Heart left ventricle (tissue), 16 donors: ENCODE data around the gene OS9. TPM values are rescaled to one million over a fixed set of nuclear protein-coding genes. Genes with fewer than 3 reads are reported as not detected.
A peak's percentile ranks its signal among the peaks of the same experiment; 100 is the strongest.

Source experiments
- ATAC-seq, 4 donors: fragments of 200-7000 bp; cut with Tn5 transposase; one replicate each; pipeline ENCODE4 v1.9.1; 2020 to 2022; ENCODE audit warnings: moderate library complexity in 4 of 4, mild to moderate bottlenecking in 3 of 4, moderate number of reproducible peaks in 1 of 4
- DNase-seq, 5 donors: peaks; one replicate each; pipeline ENCODE4 v3.0.0-alpha.2; 2020
- H3K27ac ChIP-seq, 12 donors: fragments of 200-600 bp; sonication (generic) in 4 of 12; one replicate each; pipeline versions ENCODE4 v1.5.0 to v1.8.0; 2016 to 2022; ENCODE audit warnings: mild to moderate bottlenecking in 2 of 12
- H3K27me3 ChIP-seq, 9 donors: fragments of 200-600 bp; sonication (generic) in 2 of 9; one replicate each; pipeline versions ENCODE4 v1.5.1 to v1.8.0; 2016 to 2022; ENCODE audit warnings: mild to moderate bottlenecking in 3 of 9
- H3K36me3 ChIP-seq, 9 donors: fragments of 200-600 bp; sonication (generic) in 2 of 9; one replicate each; pipeline versions ENCODE4 v1.5.0 to v1.8.0; 2018 to 2022; ENCODE audit warnings: mild to moderate bottlenecking in 2 of 9
- H3K4me1 ChIP-seq, 12 donors: fragments of 200-600 bp; sonication (generic) in 4 of 12; one replicate each; pipeline versions ENCODE4 v1.5.0 to v1.8.0; 2016 to 2022; ENCODE audit warnings: mild to moderate bottlenecking in 3 of 12
- H3K4me3 ChIP-seq, 12 donors: fragments of 200-600 bp; sonication (generic) in 4 of 12; one replicate each; pipeline versions ENCODE4 v1.5.0 to v1.8.0; 2017 to 2022; ENCODE audit warnings: mild to moderate bottlenecking in 9 of 12, moderate library complexity in 4 of 12
- H3K9me3 ChIP-seq, 12 donors: fragments of 200-600 bp; sonication (generic) in 4 of 12; one replicate each; pipeline versions ENCODE4 v1.5.0 to v1.8.0; 2016 to 2022; ENCODE audit warnings: mild to moderate bottlenecking in 1 of 12
- POLR2A ChIP-seq, 2 donors: fragments of 450-650 bp; IDR thresholded peaks; one replicate each; pipeline ENCODE4 v1.6.1; 2017; ENCODE audit warnings: antibody characterized with exemption in 2 of 2, mild to moderate bottlenecking in 2 of 2, moderate library complexity in 2 of 2
- WGBS, 4 donors: extraction: QIAGEN DNeasy Blood & Tissue Kit in 2 of 4; methylation state at CpG; one replicate each; pipeline versions ENCODE4 v1.1.5 to v1.1.7; 2013 to 2018; 5-methylcytosine and 5-hydroxymethylcytosine counted together
- intact Hi-C, 10 donors: fragments of 100-400 bp; cut with DNase I; formaldehyde crosslinking; loops; one replicate each; pipeline versions ENCODE4 v1.11.1 to v1.14.2; 2022
- polyA plus RNA-seq, 2 donors: library from polyadenylated mRNA; stranded (reverse); fragments of 200-250 nt; gene quantifications; one replicate each; pipeline ENCODE4 v1.2.3, GENCODE V29; 2013
- total RNA-seq, 9 donors: library from RNA; depleted of rRNA in 2 of 9; stranded (reverse); fragments of >200 nt in 2 of 9; fragmentation: NEBNext Ultra II Directional in 3 of 9; extraction: Animal tissue kit (Norgen Biotek cat#: 25700) in 3 of 9; gene quantifications; one replicate each; pipeline versions ENCODE4 v1.1.0 to v1.2.4, GENCODE V29; 2016 to 2023
- TF ChIP-seq, protein P1 (sequence below), 12 donors: fragments of 200-600 bp; sonication (generic) in 4 of 12; IDR thresholded peaks; one replicate each; pipeline versions ENCODE4 v1.5.0 to v1.8.0; 2018 to 2022; ENCODE audit warnings: antibody characterized with exemption in 12 of 12, mild to moderate bottlenecking in 5 of 12
- donor health status: ischemic (EF 13 %, LVEDD 7.1; RV severe dilation, severe dysfunction).
- donor health status: healthy with polysubstance abuse.
- donor health status: DM: no; HTN: yes; CAD: no.
- donor health status: DM: no; HTN: no; CAD: no.
- donor health status: ischemic (EF 25% LVEDD 6.9; RV normal size, moderate dysfunction).
- donor health status: ischemic (EF 25% LVEDD 5.7; RV mildly dilated, moderate dysfunction).
- donor health status: healthy.
- donor health status: DM: yes; HTN: yes; CAD: no.
- donor health status: ischemic (EF 35%, LVEDD 5.7; RV mildly dilated, moderate dysfunction).
- donor health status: nonischemic (EF 11% LVEDD 7.7; RV severe dilation, severe dysfunction).
- donor health status: DM: yes; HTN: yes; CAD: no.
- donor health status: PGD.
- donor health status: ischemic (EF 29% LVEDD 5.4; RV normal size, mild dysfunction).
- donor health status: nonischemic (EF 23%, LVEDD 6.1; RV moderate dilation, normal function).

The OS9 gene
- total and polyA plus RNA-seq, 11 donors = 89.4 to 196 (median 130) TPM

DNA sequence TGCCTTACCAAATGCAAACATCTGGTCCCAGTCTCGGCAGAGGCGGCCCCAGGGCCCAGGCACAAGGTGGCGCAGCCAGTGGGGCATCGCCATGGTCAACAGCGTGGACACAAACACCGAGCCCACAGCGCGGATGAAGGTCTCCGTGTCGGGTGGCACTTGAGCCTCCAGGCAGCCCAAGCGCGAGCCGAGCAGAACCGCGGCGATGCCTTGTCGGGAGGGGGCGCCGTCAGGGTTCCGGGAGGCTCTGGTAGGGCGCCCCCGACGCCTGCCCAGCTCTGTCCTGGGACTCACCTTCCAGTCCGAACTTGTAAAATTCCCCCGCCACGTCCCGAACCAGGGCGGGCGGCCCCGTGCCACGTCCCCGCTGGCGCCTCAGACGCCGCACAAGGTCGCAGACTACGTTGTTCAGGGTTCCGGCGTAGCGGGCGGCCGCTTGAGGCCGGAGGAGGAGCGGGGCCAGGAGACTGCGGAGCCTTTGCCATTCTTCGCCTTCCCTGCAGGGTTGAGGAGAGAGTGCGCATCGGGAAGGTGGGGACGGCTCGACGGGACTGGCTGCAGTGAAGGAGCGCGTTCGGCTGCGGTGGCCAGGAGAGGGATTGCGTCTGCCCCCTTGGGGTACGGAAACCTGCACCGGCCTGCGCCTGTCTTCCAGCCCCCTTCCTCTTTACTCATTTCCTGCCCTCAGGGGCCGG lies 71.2 kb downstream of the OS9 start:
- H3K4me1 ChIP-seq = peaks cover 10 to 35% (median 25%) of the 10 kb centered on the region in 12 donors
- no peak overlapping the region for H3K27ac ChIP-seq
- H3K27me3 ChIP-seq = peaks cover 9 to 47% (median 37%) of the 10 kb centered on the region in 9 donors
- intact Hi-C loops = no loop called here
- TF ChIP-seq, protein P1, sequence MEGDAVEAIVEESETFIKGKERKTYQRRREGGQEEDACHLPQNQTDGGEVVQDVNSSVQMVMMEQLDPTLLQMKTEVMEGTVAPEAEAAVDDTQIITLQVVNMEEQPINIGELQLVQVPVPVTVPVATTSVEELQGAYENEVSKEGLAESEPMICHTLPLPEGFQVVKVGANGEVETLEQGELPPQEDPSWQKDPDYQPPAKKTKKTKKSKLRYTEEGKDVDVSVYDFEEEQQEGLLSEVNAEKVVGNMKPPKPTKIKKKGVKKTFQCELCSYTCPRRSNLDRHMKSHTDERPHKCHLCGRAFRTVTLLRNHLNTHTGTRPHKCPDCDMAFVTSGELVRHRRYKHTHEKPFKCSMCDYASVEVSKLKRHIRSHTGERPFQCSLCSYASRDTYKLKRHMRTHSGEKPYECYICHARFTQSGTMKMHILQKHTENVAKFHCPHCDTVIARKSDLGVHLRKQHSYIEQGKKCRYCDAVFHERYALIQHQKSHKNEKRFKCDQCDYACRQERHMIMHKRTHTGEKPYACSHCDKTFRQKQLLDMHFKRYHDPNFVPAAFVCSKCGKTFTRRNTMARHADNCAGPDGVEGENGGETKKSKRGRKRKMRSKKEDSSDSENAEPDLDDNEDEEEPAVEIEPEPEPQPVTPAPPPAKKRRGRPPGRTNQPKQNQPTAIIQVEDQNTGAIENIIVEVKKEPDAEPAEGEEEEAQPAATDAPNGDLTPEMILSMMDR (IDR thresholded peaks at IDR 0.05) = peak in 7 of 12 donors; percentile 7 to 49 (median 31)
- TF ChIP-seq POLR2A (IDR thresholded peaks at IDR 0.05) = no peak
- peaks cover 0 to 18% (median 4%) of the 10 kb centered on the region in 9 donors for H3K36me3 ChIP-seq
- 0 to 2% (median 1%) methylated on average over 4 to 60 of the region's 60 CpGs for WGBS, 4 donors
- H3K4me3 ChIP-seq = peak overlapping the region; percentile 3 to 61 (median 38)
- no peaks in the 10 kb centered on the region for H3K9me3 ChIP-seq
- DNase-seq = peak in 1 of 5 donors; percentile 75
- ATAC-seq = peak in 3 of 4 donors; percentile 33 to 57 (median 35)

DNA sequence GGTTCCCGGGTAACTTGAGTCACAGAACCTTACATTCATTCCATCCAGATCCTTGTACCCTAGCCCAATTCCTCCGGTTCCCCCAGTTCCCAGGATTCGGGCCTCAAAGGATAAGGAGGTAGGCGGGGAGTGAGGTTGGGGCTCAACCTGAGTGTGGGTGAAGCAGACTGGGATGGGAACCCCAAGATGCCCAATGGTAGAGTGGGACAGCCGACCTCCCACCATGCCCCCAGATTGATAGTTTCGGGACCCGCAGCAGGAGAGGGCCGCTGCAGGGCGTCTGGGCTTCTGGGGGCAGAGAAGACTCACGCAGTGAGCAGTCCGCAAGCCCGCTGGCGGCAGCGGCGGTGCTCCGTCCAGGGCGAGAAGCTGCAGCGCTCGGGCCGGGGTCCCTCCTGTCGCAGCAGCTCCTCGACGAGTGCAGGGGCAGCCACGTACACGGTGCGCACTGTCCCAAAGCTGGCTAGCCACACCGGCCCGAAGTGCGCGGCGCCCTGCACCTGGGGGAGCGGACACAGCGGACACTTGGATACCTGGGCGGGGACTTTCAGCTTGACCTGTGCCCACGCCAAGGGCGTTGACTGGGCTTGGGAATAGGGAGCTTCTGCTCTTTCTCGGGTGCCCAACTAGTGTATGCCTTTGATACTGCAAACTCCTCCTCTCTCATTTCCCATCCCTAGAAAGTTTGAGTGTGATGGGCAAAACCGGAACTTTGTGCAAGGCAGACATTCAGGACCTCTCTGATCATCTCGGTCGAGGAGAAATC lies 71.9 kb downstream of the OS9 start:
- ATAC-seq = peak in 2 of 4 donors; percentile 10
- DNase-seq = no peak
- H3K4me3 ChIP-seq = peak overlapping the region in 10 of 12 donors; percentile 12 to 61 (median 40)
- TF ChIP-seq POLR2A (IDR thresholded peaks at IDR 0.05) = no peak
- TF ChIP-seq, protein P1 (IDR thresholded peaks at IDR 0.05) = no peak
- peaks cover 0 to 24% (median 4%) of the 10 kb centered on the region in 9 donors for H3K36me3 ChIP-seq
- no peak overlapping the region for H3K27ac ChIP-seq
- 3 to 7% (median 4%) methylated on average over 35 to 40 of the region's 40 CpGs for WGBS, 4 donors
- intact Hi-C loops = no loop called here
- no peaks in the 10 kb centered on the region for H3K9me3 ChIP-seq
- H3K4me1 ChIP-seq = peaks cover 10 to 39% (median 27%) of the 10 kb centered on the region in 12 donors
- H3K27me3 ChIP-seq = peaks cover 9 to 47% (median 37%) of the 10 kb centered on the region in 9 donors

DNA sequence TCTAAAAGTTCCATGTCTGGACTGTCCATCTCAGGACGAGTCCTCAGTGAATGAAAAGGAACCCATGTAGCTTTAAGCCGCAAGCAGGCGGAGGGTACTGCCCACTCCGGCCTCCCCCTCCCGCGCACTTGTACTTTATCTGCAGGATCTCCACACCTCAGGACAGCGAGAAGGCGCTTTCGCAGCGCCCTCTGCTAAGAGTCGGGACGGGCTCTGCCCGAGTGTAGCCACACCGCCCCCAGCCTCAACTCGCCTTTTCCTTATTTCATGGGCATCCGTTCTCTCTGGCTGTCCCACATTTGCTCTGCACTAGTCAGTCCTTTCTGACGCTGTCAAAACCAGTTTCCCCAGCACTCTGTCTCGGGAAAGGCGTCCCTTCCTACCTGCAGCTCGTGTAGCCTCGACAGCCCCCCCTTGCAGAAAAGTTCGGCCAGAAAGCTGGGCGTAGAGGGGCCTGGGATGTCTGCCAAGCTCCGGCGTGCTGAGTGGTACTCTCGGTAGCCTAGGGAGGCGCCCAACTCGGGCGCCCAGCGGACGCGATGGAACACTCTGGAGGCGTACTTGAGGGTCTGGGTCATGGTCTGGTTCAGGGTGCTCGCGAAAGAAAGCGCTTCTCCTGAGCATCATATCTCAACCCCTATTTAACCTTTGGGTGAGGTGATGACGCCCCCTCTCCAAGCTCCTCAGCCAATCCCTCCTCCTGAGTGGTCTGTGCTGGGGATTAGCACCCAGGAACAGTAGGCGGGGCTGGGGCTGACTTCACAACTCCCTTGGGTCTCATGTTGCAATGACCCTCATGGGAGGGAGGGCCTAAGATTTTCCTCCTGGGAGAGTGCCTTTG lies 72.8 kb downstream of the OS9 start, which contains the start of gene CYP27B1:
Gene CYP27B1, minus strand, starts transcription at position 615 of the 841 bp plus-strand sequence. Its CDS starts 37 bp downstream, at position 578.
- 2 to 6% (median 5%) methylated on average over 31 to 38 of the region's 38 CpGs for WGBS, 4 donors
- Histone ChIP-seq H3K36me3 (peaks cover 0 to 24% (median 4%) of the 10 kb centered on the region in 9 donors), H3K27me3 (peaks cover 9 to 47% (median 37%) of the 10 kb centered on the region in 9 donors), H3K9me3 (no peaks in the 10 kb centered on the region), H3K4me3 (peak within 1 kb of the TSS in 10 of 12 donors; percentile 12 to 61 (median 40)), H3K27ac (no peak within 1 kb of the TSS), H3K4me1 (peaks cover 10 to 46% (median 34%) of the 10 kb centered on the region in 12 donors)
- TF ChIP-seq, protein P1 (IDR thresholded peaks at IDR 0.05) = no peak
- no peak for TF ChIP-seq POLR2A (IDR thresholded peaks at IDR 0.05)
- intact Hi-C loops = no loop called here
- DNase-seq (no peak), ATAC-seq (peak; percentile 11 to 28 (median 14))
